H1 (cell line): ENCODE measurements around the gene COMMD1. TPM values are rescaled to one million over a fixed set of nuclear protein-coding genes. Genes with fewer than 3 reads are reported as not detected.

Source experiments
- BCL11A ChIP-seq, 2 experiments: IDR thresholded peaks; one replicate each; pipeline ENCODE4 v1.6.1; 2011; ENCODE audit warnings: low read depth in 2 of 2, low read length in 2 of 2, mild to moderate bottlenecking in 2 of 2
- CBX8 ChIP-seq: fragments of 300-800, 300-1000 bp; sonication (generic); IDR thresholded peaks from 2 replicates; pipeline ENCODE4 v1.7.1; 2016; ENCODE audit warnings: low read depth, low read length, borderline replicate concordance
- JUND ChIP-seq: IDR thresholded peaks from 2 replicates; pipeline ENCODE4 v1.6.1; 2011; ENCODE audit warnings: mild to moderate bottlenecking, improper control_type of control experiment, low read length
- SAP30 ChIP-seq: fragments of 300-600 bp; sonication (generic); IDR thresholded peaks from 2 replicates; pipeline ENCODE4 v1.7.1; 2012; ENCODE audit warnings: low read length, moderate library complexity, mild to moderate bottlenecking, inconsistent platforms; ENCODE audit not compliant: insufficient read depth, insufficient replicate concordance
- SIRT6 ChIP-seq: IDR thresholded peaks from one replicate; pipeline ENCODE4 v1.7.1; 2012; ENCODE audit warnings: low read length, inconsistent platforms
- SP1 ChIP-seq: IDR thresholded peaks from 2 replicates; pipeline ENCODE4 v1.6.1; 2011; ENCODE audit warnings: low read depth, low read length
- SUZ12 ChIP-seq: fragments of 200-600 bp; sonication (generic); IDR thresholded peaks from 2 replicates; pipeline ENCODE4 v1.6.1; 2012; ENCODE audit warnings: mild to moderate bottlenecking, inconsistent platforms, low read length, moderate library complexity, mixed read lengths
- TCF12 ChIP-seq: IDR thresholded peaks from 2 replicates; pipeline ENCODE4 v1.6.1; 2011; ENCODE audit warnings: low read depth, mild to moderate bottlenecking, low read length
- YY1 ChIP-seq: IDR thresholded peaks from 2 replicates; pipeline ENCODE4 v1.6.1; 2011; ENCODE audit warnings: low read depth, mild to moderate bottlenecking, low read length
- polyA plus RNA-seq, 7 experiments: library from polyadenylated mRNA; depleted of rRNA in 3 of 7; stranded (reverse) in 5 of 7; unstranded in 2 of 7; fragments of >200 nt in 5 of 7; fragments of 200-250 nt in 2 of 7; gene quantifications; 1 replicate in 5 of 7; 2 replicates in 1 of 7; 4 replicates in 1 of 7; pipeline versions ENCODE4 v1.2.1 to v1.2.3, GENCODE V29; 2011 to 2013; ENCODE audit warnings: missing spikeins in 2 of 7, mixed read lengths in 2 of 7
- total RNA-seq: library from RNA; stranded (reverse); fragmentation: NEBNext Ultra II Directional; extraction: Animal tissue kit (Norgen Biotek cat#: 25700); gene quantifications from 2 replicates; pipeline ENCODE4 v1.2.1, GENCODE V29; 2021
- TF ChIP-seq, protein P1 (sequence below): fragments of 300-600 bp; sonication (generic); IDR thresholded peaks from 2 replicates; pipeline ENCODE4 v1.7.1; 2012; ENCODE audit warnings: low read length, moderate library complexity, mild to moderate bottlenecking, inconsistent platforms; ENCODE audit not compliant: insufficient replicate concordance

The COMMD1 gene
- total and polyA plus RNA-seq, 2 of the 8 experiments (the other 6 are each of a cell fraction or from before 2014, with no cell fraction given), result 23.5 to 28.3 TPM

DNA sequence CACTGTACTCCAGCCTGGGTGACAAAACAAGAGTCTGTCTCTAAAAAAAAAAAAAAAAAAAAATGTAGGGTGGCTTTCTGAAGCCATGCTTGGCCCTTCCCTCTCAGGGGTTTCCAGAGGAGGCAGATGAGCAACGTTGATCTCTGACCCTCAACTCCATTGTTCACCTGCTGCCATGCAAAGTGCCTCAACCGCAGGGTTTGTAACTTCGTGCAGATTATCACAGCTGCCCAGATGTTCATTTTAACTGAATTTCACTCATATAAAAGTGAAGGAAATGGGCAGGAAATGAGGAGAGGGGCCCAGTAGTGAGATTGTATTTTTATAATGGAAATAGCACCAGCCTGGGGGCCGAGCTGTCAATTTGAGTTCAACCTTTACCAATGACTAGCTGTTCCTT is 275.5 kb downstream of the COMMD1 start (continued):
- TF ChIP-seq, protein P1, sequence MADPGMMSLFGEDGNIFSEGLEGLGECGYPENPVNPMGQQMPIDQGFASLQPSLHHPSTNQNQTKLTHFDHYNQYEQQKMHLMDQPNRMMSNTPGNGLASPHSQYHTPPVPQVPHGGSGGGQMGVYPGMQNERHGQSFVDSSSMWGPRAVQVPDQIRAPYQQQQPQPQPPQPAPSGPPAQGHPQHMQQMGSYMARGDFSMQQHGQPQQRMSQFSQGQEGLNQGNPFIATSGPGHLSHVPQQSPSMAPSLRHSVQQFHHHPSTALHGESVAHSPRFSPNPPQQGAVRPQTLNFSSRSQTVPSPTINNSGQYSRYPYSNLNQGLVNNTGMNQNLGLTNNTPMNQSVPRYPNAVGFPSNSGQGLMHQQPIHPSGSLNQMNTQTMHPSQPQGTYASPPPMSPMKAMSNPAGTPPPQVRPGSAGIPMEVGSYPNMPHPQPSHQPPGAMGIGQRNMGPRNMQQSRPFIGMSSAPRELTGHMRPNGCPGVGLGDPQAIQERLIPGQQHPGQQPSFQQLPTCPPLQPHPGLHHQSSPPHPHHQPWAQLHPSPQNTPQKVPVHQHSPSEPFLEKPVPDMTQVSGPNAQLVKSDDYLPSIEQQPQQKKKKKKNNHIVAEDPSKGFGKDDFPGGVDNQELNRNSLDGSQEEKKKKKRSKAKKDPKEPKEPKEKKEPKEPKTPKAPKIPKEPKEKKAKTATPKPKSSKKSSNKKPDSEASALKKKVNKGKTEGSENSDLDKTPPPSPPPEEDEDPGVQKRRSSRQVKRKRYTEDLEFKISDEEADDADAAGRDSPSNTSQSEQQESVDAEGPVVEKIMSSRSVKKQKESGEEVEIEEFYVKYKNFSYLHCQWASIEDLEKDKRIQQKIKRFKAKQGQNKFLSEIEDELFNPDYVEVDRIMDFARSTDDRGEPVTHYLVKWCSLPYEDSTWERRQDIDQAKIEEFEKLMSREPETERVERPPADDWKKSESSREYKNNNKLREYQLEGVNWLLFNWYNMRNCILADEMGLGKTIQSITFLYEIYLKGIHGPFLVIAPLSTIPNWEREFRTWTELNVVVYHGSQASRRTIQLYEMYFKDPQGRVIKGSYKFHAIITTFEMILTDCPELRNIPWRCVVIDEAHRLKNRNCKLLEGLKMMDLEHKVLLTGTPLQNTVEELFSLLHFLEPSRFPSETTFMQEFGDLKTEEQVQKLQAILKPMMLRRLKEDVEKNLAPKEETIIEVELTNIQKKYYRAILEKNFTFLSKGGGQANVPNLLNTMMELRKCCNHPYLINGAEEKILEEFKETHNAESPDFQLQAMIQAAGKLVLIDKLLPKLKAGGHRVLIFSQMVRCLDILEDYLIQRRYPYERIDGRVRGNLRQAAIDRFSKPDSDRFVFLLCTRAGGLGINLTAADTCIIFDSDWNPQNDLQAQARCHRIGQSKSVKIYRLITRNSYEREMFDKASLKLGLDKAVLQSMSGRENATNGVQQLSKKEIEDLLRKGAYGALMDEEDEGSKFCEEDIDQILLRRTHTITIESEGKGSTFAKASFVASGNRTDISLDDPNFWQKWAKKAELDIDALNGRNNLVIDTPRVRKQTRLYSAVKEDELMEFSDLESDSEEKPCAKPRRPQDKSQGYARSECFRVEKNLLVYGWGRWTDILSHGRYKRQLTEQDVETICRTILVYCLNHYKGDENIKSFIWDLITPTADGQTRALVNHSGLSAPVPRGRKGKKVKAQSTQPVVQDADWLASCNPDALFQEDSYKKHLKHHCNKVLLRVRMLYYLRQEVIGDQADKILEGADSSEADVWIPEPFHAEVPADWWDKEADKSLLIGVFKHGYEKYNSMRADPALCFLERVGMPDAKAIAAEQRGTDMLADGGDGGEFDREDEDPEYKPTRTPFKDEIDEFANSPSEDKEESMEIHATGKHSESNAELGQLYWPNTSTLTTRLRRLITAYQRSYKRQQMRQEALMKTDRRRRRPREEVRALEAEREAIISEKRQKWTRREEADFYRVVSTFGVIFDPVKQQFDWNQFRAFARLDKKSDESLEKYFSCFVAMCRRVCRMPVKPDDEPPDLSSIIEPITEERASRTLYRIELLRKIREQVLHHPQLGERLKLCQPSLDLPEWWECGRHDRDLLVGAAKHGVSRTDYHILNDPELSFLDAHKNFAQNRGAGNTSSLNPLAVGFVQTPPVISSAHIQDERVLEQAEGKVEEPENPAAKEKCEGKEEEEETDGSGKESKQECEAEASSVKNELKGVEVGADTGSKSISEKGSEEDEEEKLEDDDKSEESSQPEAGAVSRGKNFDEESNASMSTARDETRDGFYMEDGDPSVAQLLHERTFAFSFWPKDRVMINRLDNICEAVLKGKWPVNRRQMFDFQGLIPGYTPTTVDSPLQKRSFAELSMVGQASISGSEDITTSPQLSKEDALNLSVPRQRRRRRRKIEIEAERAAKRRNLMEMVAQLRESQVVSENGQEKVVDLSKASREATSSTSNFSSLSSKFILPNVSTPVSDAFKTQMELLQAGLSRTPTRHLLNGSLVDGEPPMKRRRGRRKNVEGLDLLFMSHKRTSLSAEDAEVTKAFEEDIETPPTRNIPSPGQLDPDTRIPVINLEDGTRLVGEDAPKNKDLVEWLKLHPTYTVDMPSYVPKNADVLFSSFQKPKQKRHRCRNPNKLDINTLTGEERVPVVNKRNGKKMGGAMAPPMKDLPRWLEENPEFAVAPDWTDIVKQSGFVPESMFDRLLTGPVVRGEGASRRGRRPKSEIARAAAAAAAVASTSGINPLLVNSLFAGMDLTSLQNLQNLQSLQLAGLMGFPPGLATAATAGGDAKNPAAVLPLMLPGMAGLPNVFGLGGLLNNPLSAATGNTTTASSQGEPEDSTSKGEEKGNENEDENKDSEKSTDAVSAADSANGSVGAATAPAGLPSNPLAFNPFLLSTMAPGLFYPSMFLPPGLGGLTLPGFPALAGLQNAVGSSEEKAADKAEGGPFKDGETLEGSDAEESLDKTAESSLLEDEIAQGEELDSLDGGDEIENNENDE, result no peak
- no peak for TF ChIP-seq TCF12
- no peak for TF ChIP-seq SUZ12
- TF ChIP-seq SIRT6, result no peak
- no peak for TF ChIP-seq JUND
- TF ChIP-seq SP1, result no peak
- TF ChIP-seq SAP30, result no peak
- no peak for TF ChIP-seq BCL11A (IDR thresholded peaks at IDR 0.05; ENCODE audit: low read depth in 2 of 2, low read length in 2 of 2)
- TF ChIP-seq YY1, result no peak
- no peak for TF ChIP-seq CBX8
